Measurements from ENCODE around the gene LGI4. TPM values are rescaled to one million over a fixed set of nuclear protein-coding genes. Genes with fewer than 3 reads are reported as not detected.

LGI4 gene
- polyA plus RNA-seq, 2 of the 4 experiments (the other 2 are of a cell fraction), result 0.06 to 0.09 TPM

DNA sequence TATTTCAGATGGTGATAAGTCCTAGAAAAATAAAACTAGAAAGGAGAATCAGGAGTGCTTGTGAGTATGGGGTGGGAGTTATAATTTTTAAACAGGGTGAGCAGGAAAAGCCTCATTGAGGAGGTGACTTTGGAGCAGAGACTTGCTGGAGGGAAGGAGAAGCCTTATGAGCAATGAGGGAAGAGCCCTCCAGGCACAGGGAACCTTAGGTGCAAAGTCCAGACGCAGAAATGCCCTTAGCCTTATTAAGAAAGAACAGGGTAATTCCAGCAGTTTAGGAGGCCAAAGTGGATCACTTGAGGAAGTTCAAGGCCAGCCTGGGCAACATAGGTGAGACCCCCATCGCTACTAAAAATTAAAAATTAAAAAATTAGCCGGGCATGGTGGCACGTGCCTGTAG is 40.2 kb downstream of the LGI4 start:
- POLR2A ChIA-PET, result no interaction called here

More for the DNA sequence above, 40.2 kb downstream of the LGI4 start:
- Histone ChIP-seq H3K4me2 (no peak overlapping the region), H3K4me3 (no peak overlapping the region), H3K4me1 (0 out of 3 replicates have a peak, but pooled peaks cover 3% of the 10 kb centered on the region), H3K9me3 (no peaks in the 10 kb centered on the region), H3K27ac (no peak overlapping the region)
- no peak for ATAC-seq
- DNase-seq (ENCODE audit: low read depth in 1 of 2, low spot score in 1 of 2), result no peak
- 41% methylated on average over 4 of the region's 4 CpGs for WGBS (ENCODE audit: missing lambda C conversion rate)
- CTCF ChIA-PET, result interaction anchor here (5.1 to 5.2 kb wide), 2 partner anchors 50 to 122 kb away, joined by 63 to 69 read pairs; no protein-coding TSS in a partner anchor
- TF ChIP-seq CBX8 (IDR thresholded peaks at IDR 0.05) (no peak), ZNF302 (CRISPR knock-in tag; IDR thresholded peaks at IDR 0.05) (no peak), MAFK (IDR thresholded peaks at IDR 0.05; ENCODE audit: partially characterized antibody) (no peak), FOXS1 (CRISPR knock-in tag; IDR thresholded peaks at IDR 0.05) (no peak), RCOR1 (IDR thresholded peaks at IDR 0.05; ENCODE audit: low read depth, low read length) (no peak), REST (IDR thresholded peaks at IDR 0.05) (no peak), RARB (CRISPR knock-in tag; IDR thresholded peaks at IDR 0.05) (no peak), MYC (IDR thresholded peaks at IDR 0.05; ENCODE audit: borderline replicate concordance, low read length) (no peak), FOSB (CRISPR knock-in tag; IDR thresholded peaks at IDR 0.05) (no peak), HOXB5 (CRISPR knock-in tag; IDR thresholded peaks at IDR 0.05) (no peak), NFE2L2 (conservative IDR thresholded peaks at IDR 0.05; ENCODE audit: low read length) (no peak), HOXA7 (CRISPR knock-in tag; IDR thresholded peaks at IDR 0.05) (no peak), ZC3H11A (IDR thresholded peaks at IDR 0.05) (no peak), HMGXB4 (CRISPR knock-in tag; IDR thresholded peaks at IDR 0.05; ENCODE audit: borderline replicate concordance) (no peak), RNF2 (IDR thresholded peaks at IDR 0.05; ENCODE audit: borderline replicate concordance, low read depth) (no peak), BCL3 (IDR thresholded peaks at IDR 0.05) (no peak), JUN (IDR thresholded peaks at IDR 0.05) (no peak), POLR2A (IDR thresholded peaks at IDR 0.05; ENCODE audit: low read length) (no peak), EP300 (IDR thresholded peaks at IDR 0.05) (no peak)
- TF ChIP-seq, protein P1, sequence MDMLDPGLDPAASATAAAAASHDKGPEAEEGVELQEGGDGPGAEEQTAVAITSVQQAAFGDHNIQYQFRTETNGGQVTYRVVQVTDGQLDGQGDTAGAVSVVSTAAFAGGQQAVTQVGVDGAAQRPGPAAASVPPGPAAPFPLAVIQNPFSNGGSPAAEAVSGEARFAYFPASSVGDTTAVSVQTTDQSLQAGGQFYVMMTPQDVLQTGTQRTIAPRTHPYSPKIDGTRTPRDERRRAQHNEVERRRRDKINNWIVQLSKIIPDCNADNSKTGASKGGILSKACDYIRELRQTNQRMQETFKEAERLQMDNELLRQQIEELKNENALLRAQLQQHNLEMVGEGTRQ (IDR thresholded peaks at IDR 0.05), result no peak
- FAIRE-seq, result no peak

Data from A549 (cell line).